Uterus (tissue), 2 donors: ENCODE results near the gene DPP9.

Experiments used
- CTCF ChIP-seq, 4 experiments: fragments of 200-600 bp in 2 of 4; fragments of 450-650 bp in 2 of 4; sonication (generic) in 2 of 4; IDR thresholded peaks; one replicate each; pipeline ENCODE4 v1.5.1; 2016 to 2019; ENCODE audit warnings: antibody characterized with exemption in 4 of 4, mild to moderate bottlenecking in 2 of 4, moderate library complexity in 1 of 4
- POLR2A ChIP-seq, 2 donors: fragments of 450-650 bp; IDR thresholded peaks; one replicate each; pipeline ENCODE4 v1.6.1; 2016; ENCODE audit warnings: antibody characterized with exemption in 2 of 2, mild to moderate bottlenecking in 1 of 2, moderate library complexity in 1 of 2

DNA sequence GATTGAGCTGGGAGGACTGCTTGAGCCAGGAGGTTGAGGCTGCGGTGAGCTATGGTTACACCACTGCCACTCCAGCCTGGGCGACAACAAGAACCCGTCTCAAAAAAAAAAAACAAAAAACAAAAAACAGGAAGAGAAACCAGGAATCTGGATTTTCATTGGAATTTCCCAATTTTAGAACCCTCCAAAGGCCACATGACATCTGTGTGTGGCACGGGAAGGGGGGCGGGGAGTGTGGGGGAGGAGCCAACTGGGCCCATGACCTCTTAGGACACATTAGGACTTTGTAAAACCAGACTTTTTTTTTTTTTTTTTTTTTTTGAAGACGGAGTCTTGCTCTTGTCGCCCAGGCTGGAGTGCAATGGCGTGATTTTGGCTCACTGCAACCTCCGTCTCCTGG is 32.3 kb downstream of the DPP9 start:
- no peak for TF ChIP-seq CTCF (IDR thresholded peaks at IDR 0.05)
- no peak for TF ChIP-seq POLR2A (IDR thresholded peaks at IDR 0.05)
